ENCODE results near the gene IRGC. TPM values are rescaled to one million over a fixed set of nuclear protein-coding genes. Genes with fewer than 3 reads are reported as not detected.

IRGC gene
- total and polyA plus RNA-seq, 9 of the 15 experiments (the other 6 are each of a cell fraction or from before 2014, with no cell fraction given): not detected

GRCh38 chr19:43720936-43721335, 5.1 kb downstream of the IRGC start:
- Histone ChIP-seq H4K20me1 (replicated peaks; ENCODE audit: control insufficient read depth, insufficient read depth, low read length) (no peaks in the 10 kb centered on the region), H3K27me3 (ENCODE audit: control insufficient read depth in 2 of 2, insufficient read depth in 2 of 2, low read length in 2 of 2) (peaks cover 26 to 32% of the 10 kb centered on the region in 2 experiments; a peak in 4 of 5 replicates), H3K4me2 (ENCODE audit: insufficient read depth, low read length) (no peak overlapping the region), H3K79me2 (ENCODE audit: control insufficient read depth, insufficient read depth, low read length) (no peaks in the 10 kb centered on the region), H3K9me1 (ENCODE audit: control insufficient read depth, insufficient read depth, low read length) (no peaks in the 10 kb centered on the region), H3K27ac (ENCODE audit: extremely low read depth, low read depth, low read length) (no peak overlapping the region), H3K9me3 (replicated peaks; ENCODE audit: control insufficient read depth, insufficient read depth, low read depth, low read length) (no peaks in the 10 kb centered on the region), H3K9ac (ENCODE audit: insufficient read depth in 1 of 2, low read depth in 2 of 2, low read length in 2 of 2) (0 out of 4 replicates have a peak overlapping the region, but pooled peaks of 1 of the 2 experiments have one; percentile 31), H3K4me1 (replicated peaks in 1 of 2; ENCODE audit: control insufficient read depth in 2 of 2, insufficient read depth in 2 of 2, low read length in 2 of 2) (peaks cover 0 to 18% of the 10 kb centered on the region in 2 experiments; a peak in 2 of 5 replicates), H2AFZ (ENCODE audit: low read depth, low read length) (no peak overlapping the region), H3K4me3 (no peak overlapping the region), H3K36me3 (ENCODE audit: control insufficient read depth, insufficient read depth, low read length) (no peaks in the 10 kb centered on the region)
- intact Hi-C loops (cut with micrococcal nuclease) (no loop called here), in situ Hi-C loops (cut with MboI) (no loop called here)
- FAIRE-seq (no peak), DNase-seq (ENCODE audit: extremely low read depth in 1 of 4, low spot score in 3 of 4) (no peak), ATAC-seq (no peak; the same call in 2 of the 3 replicates)
- 46% methylated on average over 8 of the region's 10 CpGs for WGBS (ENCODE audit: insufficient coverage, low coverage, missing lambda C conversion rate)
- POLR2A ChIA-PET: interaction anchor here (0.6 to 0.8 kb wide), 3 partner anchors 19 to 44 kb away, joined by 3 read pairs; no protein-coding TSS in a partner anchor
- TF ChIP-seq NR4A1 (CRISPR knock-in tag; IDR thresholded peaks at IDR 0.05) (no peak), NR4A1 (tag; IDR thresholded peaks at IDR 0.05) (no peak), CC2D1A (IDR thresholded peaks at IDR 0.05) (no peak), ZSCAN32 (CRISPR knock-in tag; IDR thresholded peaks at IDR 0.05) (no peak), ZNF124 (CRISPR knock-in tag; IDR thresholded peaks at IDR 0.05) (no peak), ARNT (IDR thresholded peaks at IDR 0.05) (no peak), JUNB (CRISPR knock-in tag; conservative IDR thresholded peaks at IDR 0.05) (no peak), MLX (CRISPR knock-in tag; conservative IDR thresholded peaks at IDR 0.05) (no peak), ZNF212 (CRISPR knock-in tag; IDR thresholded peaks at IDR 0.05) (no peak)
- no TSS peak for BruUV-seq (replicated peaks)
- CTCF ChIA-PET (ENCODE audit: low intra/inter-chr PET ratio): no interaction called here

Data from K562 (cell line).